ENCODE results near the gene SNX30.

The SNX30 gene

DNA sequence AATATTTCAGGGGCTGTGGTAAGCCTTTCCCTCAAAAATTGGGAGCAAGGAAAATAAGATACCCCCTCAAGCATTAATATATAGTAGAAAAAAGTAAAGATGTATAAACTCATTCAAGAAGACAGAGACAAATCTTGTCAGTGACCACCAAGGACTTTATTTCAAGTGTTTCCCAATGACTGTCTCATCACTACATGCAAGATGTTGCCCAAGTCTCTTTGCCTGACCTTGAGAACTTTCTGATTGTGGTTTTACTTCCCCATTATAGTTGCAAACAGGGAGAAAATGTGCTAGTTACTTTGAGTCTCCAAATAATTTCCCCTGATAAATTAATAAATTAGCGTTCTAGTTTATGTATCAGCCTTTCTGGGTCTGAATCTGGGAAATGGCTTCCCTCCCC is 144.1 kb downstream of the SNX30 start:
- TF ChIP-seq, protein P1, sequence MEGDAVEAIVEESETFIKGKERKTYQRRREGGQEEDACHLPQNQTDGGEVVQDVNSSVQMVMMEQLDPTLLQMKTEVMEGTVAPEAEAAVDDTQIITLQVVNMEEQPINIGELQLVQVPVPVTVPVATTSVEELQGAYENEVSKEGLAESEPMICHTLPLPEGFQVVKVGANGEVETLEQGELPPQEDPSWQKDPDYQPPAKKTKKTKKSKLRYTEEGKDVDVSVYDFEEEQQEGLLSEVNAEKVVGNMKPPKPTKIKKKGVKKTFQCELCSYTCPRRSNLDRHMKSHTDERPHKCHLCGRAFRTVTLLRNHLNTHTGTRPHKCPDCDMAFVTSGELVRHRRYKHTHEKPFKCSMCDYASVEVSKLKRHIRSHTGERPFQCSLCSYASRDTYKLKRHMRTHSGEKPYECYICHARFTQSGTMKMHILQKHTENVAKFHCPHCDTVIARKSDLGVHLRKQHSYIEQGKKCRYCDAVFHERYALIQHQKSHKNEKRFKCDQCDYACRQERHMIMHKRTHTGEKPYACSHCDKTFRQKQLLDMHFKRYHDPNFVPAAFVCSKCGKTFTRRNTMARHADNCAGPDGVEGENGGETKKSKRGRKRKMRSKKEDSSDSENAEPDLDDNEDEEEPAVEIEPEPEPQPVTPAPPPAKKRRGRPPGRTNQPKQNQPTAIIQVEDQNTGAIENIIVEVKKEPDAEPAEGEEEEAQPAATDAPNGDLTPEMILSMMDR (IDR thresholded peaks at IDR 0.05; ENCODE audit: extremely low read depth, missing control alignments), result no peak
- DNase-seq (ENCODE audit: low spot score), result no peak

DNA sequence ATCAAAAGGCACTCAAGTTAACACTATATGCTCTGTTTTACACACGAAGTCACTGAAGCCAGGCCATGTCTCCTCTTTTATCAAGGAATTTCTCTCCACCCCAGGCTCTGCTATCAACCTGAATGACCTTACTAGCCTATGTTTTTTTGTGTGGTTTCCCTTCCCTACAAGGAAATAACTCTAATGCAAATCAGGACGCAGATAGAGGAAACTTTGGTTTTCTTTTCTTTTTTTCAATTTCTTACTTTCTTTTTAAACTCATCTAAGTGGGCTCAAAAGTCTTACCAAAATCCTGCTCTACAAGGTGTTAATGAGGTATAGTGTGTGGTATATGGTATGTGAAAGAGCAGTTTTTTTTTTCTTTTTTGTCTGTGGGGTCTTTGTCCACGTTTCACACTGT is 145.6 kb downstream of the SNX30 start:
- DNase-seq (ENCODE audit: low spot score), result no peak
- TF ChIP-seq, protein P1 (IDR thresholded peaks at IDR 0.05; ENCODE audit: extremely low read depth, missing control alignments), result no peak

DNA sequence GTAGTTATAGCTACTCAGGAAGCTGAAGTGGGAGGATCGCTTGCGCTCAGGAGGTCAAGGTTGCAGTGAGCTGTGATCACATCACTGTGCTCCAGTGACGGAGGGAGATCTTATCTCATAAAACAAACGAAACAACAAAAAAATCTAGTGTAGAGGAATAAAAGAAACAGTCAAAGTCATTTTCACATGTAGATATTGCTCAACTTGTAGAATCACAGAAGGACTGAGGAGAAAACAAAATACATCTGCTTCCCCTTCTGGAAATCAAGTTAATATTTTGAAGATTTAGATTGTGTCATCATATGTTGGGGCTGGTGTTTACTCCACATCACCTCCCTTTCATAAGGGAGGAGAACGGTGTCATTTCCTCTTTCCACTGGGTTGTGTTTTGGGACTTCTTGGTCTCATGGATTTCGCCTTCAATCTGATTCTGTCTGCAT is 148.3 kb downstream of the SNX30 start:
- TF ChIP-seq, protein P1 (IDR thresholded peaks at IDR 0.05; ENCODE audit: extremely low read depth, missing control alignments), result no peak
- DNase-seq (ENCODE audit: low spot score), result no peak

DNA sequence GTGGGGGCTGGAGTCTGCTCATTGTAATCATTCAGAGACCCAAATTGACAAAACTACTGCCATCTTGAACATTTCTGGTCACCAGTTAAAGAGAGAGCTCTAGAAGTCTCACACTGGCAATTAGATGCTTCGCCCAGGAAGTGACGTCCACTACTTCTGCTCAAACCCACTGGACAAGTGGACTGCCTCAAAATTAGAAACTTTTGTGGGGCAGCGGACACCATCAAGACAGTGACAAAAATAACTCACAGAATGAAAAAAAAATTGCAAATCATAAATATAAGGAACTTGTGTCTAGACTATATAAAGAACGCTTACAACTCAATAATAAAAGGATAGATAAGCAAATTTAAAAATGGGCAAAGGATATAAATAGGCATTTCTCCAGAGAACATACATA is 149.9 kb downstream of the SNX30 start:
- TF ChIP-seq, protein P1 (IDR thresholded peaks at IDR 0.05; ENCODE audit: extremely low read depth, missing control alignments), result no peak
- DNase-seq (ENCODE audit: low spot score), result no peak

DNA sequence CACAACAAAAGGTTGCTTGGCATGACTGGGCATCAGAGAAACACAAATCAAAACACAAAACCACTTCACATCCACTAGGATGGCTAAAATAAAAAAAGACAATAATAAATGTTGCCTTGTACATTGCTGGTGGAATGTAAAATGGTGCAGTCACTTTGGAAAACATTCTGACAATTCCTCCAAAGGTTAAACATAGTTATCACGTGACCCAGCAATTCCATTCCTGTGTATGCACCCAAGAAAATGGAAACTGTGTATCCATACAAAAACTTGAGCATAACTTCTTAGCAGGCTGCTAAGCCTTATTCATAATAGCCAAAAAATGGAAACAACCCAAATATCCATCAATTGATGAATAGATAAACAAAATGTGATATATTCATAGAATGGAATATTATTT is 150.3 kb downstream of the SNX30 start:
- TF ChIP-seq, protein P1 (IDR thresholded peaks at IDR 0.05; ENCODE audit: extremely low read depth, missing control alignments), result no peak
- DNase-seq (ENCODE audit: low spot score), result no peak

DNA sequence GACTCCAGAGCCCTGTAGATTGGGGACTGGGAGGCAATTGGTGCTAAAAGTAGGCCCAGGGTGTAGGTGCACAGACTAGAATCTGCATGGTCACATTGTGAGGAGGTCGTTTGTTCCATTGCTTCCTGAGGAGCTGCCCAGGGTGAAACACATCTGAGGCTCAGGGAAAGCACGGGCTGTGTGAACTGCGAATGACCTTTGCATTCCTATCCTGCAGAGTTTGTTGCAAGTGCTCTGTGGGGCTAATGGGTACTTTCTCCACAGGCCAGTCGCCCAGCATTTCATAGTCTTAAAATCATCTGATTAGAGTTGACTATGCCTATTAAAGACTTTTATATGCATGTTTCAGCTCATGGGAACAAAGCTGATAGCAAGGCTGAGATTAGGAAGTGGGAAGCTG is 154.5 kb downstream of the SNX30 start:
- TF ChIP-seq, protein P1 (IDR thresholded peaks at IDR 0.05; ENCODE audit: extremely low read depth, missing control alignments), result no peak

DNA sequence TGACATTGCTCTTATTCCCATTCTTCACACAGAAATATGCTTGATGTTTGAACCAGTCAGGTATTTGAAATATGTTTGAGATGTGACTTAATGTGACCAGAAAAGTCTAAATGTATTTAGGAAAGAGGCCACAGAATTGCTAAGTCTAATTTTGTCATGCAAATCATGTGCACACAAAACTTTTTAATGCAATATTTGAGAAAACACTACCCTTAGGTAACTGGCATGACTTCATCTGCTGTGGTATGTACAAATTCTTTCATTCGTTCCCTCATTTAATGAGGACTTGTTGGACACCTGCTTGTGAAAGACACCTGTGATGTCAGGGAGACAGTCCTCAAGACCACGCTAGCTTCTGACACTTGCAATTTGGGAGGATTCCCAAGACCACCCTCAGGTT is 161.2 kb downstream of the SNX30 start:
- TF ChIP-seq, protein P1 (IDR thresholded peaks at IDR 0.05; ENCODE audit: extremely low read depth, missing control alignments), result no peak
- no peak for DNase-seq (ENCODE audit: low spot score)

More for the DNA sequence above, 154.5 kb downstream of the SNX30 start:
- no peak for DNase-seq (ENCODE audit: low spot score)
